ENCODE measurements around the gene PCARE. TPM values are rescaled to one million over a fixed set of nuclear protein-coding genes. Genes with fewer than 3 reads are reported as not detected.

PCARE gene
- total RNA-seq, 1 experiment from 2014 or later, result not detected

DNA sequence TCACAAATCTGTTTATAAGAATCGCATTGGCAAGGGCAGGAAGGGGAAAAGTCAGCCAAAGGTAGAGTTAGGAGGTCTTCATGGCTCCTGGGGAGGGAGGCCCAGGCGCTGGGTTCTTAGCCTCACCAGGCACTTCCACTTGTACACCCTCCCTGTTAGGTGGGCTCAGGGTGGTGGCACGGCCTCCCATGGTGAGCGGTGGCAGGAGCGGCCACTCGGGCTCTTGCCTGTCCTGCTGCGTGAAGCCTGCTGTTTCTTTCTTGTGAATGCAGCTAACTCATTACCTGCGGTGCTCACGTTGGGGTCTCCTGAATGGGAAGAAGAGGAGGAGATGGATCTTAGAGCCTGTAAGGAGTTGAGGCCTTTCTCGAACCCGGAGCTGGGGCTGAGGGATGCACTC lies 52.4 kb downstream of the PCARE start:
- ChIA-PET POLR2A (no interaction called here), CTCF (no interaction called here)
- DNase-seq (ENCODE audit: low read depth, low spot score) (no peak), ATAC-seq (no peak)
- Histone ChIP-seq H3K4me3 (ENCODE audit: low read depth in 2 of 2, low read length in 2 of 2) (no peak overlapping the region), H3K27ac (ENCODE audit: low read length) (no peak overlapping the region), H3K27me3 (ENCODE audit: control insufficient read depth, insufficient read depth, low read length) (no peaks in the 10 kb centered on the region), H3K4me1 (ENCODE audit: control insufficient read depth, insufficient read depth, low read length) (no peaks in the 10 kb centered on the region), H3K36me3 (ENCODE audit: control insufficient read depth, insufficient read depth, low read length) (no peaks in the 10 kb centered on the region), H3K9me3 (ENCODE audit: control insufficient read depth, insufficient read depth, low read depth, low read length) (no peaks in the 10 kb centered on the region)
- intact Hi-C loops (cut with micrococcal nuclease; ENCODE audit: unreplicated experiment), result no loop called here
- BruUV-seq (replicated peaks), result no TSS peak
- in situ Hi-C loops (cut with HindIII; ENCODE audit: low pct_unique_long_range_greater_than_20kb, low sequenced_read_pairs), result no loop called here
- TF ChIP-seq, protein P1, sequence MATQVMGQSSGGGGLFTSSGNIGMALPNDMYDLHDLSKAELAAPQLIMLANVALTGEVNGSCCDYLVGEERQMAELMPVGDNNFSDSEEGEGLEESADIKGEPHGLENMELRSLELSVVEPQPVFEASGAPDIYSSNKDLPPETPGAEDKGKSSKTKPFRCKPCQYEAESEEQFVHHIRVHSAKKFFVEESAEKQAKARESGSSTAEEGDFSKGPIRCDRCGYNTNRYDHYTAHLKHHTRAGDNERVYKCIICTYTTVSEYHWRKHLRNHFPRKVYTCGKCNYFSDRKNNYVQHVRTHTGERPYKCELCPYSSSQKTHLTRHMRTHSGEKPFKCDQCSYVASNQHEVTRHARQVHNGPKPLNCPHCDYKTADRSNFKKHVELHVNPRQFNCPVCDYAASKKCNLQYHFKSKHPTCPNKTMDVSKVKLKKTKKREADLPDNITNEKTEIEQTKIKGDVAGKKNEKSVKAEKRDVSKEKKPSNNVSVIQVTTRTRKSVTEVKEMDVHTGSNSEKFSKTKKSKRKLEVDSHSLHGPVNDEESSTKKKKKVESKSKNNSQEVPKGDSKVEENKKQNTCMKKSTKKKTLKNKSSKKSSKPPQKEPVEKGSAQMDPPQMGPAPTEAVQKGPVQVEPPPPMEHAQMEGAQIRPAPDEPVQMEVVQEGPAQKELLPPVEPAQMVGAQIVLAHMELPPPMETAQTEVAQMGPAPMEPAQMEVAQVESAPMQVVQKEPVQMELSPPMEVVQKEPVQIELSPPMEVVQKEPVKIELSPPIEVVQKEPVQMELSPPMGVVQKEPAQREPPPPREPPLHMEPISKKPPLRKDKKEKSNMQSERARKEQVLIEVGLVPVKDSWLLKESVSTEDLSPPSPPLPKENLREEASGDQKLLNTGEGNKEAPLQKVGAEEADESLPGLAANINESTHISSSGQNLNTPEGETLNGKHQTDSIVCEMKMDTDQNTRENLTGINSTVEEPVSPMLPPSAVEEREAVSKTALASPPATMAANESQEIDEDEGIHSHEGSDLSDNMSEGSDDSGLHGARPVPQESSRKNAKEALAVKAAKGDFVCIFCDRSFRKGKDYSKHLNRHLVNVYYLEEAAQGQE (IDR thresholded peaks at IDR 0.05; ENCODE audit: insufficient read depth in 1 of 2, low read depth in 2 of 2, low read length in 1 of 2), result no peak
- no peak for TF ChIP-seq POLR2AphosphoS5 (IDR thresholded peaks at IDR 0.05; ENCODE audit: low read depth, low read length)
- TF ChIP-seq, protein P2, sequence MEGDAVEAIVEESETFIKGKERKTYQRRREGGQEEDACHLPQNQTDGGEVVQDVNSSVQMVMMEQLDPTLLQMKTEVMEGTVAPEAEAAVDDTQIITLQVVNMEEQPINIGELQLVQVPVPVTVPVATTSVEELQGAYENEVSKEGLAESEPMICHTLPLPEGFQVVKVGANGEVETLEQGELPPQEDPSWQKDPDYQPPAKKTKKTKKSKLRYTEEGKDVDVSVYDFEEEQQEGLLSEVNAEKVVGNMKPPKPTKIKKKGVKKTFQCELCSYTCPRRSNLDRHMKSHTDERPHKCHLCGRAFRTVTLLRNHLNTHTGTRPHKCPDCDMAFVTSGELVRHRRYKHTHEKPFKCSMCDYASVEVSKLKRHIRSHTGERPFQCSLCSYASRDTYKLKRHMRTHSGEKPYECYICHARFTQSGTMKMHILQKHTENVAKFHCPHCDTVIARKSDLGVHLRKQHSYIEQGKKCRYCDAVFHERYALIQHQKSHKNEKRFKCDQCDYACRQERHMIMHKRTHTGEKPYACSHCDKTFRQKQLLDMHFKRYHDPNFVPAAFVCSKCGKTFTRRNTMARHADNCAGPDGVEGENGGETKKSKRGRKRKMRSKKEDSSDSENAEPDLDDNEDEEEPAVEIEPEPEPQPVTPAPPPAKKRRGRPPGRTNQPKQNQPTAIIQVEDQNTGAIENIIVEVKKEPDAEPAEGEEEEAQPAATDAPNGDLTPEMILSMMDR (IDR thresholded peaks at IDR 0.05), result no peak
- TF ChIP-seq SIN3A (IDR thresholded peaks at IDR 0.05; ENCODE audit: borderline replicate concordance, insufficient read depth, low read depth, low read length), result no peak
- no peak for TF ChIP-seq TCF7L2 (IDR thresholded peaks at IDR 0.05; ENCODE audit: low read depth, low read length)

DNA sequence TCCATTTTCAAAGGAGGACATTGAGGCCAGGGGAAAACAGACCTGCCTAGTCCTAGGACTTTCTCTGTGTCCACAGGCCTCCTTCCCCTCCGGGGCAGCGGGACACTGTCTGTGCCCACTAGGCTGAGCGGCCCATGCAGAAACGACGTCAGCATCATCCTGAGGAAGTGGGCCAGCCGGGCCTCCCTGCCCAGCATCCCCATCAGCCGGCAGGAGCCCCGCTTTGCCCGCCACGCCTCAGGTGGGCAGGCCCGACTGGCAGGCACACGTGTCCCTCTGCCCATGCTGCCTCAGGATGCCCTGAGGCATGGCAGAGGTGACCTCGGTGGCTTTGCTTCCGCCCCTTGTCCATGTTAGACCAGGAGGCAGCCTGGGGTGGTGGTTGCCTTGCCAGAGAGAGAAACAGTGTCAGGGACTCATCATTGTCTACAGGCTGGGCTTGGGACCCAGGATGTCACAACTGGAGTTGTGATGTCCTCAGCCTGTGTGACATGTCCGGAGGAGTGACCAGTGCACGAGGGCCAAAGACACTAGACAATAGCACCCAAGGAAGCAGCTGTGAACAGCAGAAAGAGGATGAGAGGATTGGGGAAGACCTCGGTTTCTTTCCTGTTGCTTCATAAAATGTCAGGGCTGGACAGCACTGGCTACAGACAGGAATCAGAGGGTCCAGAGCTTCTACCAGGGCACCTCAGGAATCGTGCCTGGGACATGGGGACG lies 56.4 kb downstream of the PCARE start:
- Histone ChIP-seq H3K36me3 (ENCODE audit: control insufficient read depth, insufficient read depth, low read length) (no peaks in the 10 kb centered on the region), H3K4me3 (ENCODE audit: low read depth in 2 of 2, low read length in 2 of 2) (no peak overlapping the region), H3K27ac (ENCODE audit: low read length) (no peak overlapping the region), H3K4me1 (ENCODE audit: control insufficient read depth, insufficient read depth, low read length) (peaks cover 1% of the 10 kb centered on the region; the same call in 1 of the 2 replicates), H3K9me3 (ENCODE audit: control insufficient read depth, insufficient read depth, low read depth, low read length) (no peaks in the 10 kb centered on the region), H3K27me3 (ENCODE audit: control insufficient read depth, insufficient read depth, low read length) (no peaks in the 10 kb centered on the region)
- in situ Hi-C loops (cut with HindIII; ENCODE audit: low pct_unique_long_range_greater_than_20kb, low sequenced_read_pairs), result no loop called here
- intact Hi-C loops (cut with micrococcal nuclease; ENCODE audit: unreplicated experiment), result no loop called here
- DNase-seq (ENCODE audit: low read depth, low spot score), result no peak
- ATAC-seq, result no peak
- TF ChIP-seq SIN3A (IDR thresholded peaks at IDR 0.05; ENCODE audit: borderline replicate concordance, insufficient read depth, low read depth, low read length) (no peak), TCF7L2 (IDR thresholded peaks at IDR 0.05; ENCODE audit: low read depth, low read length) (no peak), POLR2AphosphoS5 (IDR thresholded peaks at IDR 0.05; ENCODE audit: low read depth, low read length) (no peak)
- TF ChIP-seq, protein P2 (IDR thresholded peaks at IDR 0.05), result no peak
- TF ChIP-seq, protein P1 (IDR thresholded peaks at IDR 0.05; ENCODE audit: insufficient read depth in 1 of 2, low read depth in 2 of 2, low read length in 1 of 2), result no peak
- CTCF ChIA-PET, result interaction anchor here (0.7 kb wide), 1 partner anchor 197 kb away, joined by 4 read pairs; no protein-coding TSS in a partner anchor
- POLR2A ChIA-PET, result interaction anchor here (0.6 kb wide), 1 partner anchor 47 kb away, joined by 3 read pairs; no protein-coding TSS in a partner anchor
- BruUV-seq (replicated peaks), result no TSS peak
